GM12874 (cell line): ENCODE data around the gene ADCY4.

Experiments
- CTCF ChIP-seq: IDR thresholded peaks from 2 replicates; pipeline ENCODE4 v1.5.1; 2011; ENCODE audit warnings: low read depth, mild to moderate bottlenecking, control low read depth, low read length, moderate library complexity; ENCODE audit not compliant: insufficient read depth

ADCY4 gene

GRCh38 chr14:24311837-24312615, 22.8 kb downstream of the ADCY4 start:
- no peak for TF ChIP-seq CTCF

GRCh38 chr14:24310646-24311604, 23.9 kb downstream of the ADCY4 start, which contains the start of gene LTB4R:
Gene LTB4R (plus strand): TSS chr14:24311502. CDS start chr14:24315652, 4,150 bp downstream.
- peak; percentile 61 for TF ChIP-seq CTCF

DNA sequence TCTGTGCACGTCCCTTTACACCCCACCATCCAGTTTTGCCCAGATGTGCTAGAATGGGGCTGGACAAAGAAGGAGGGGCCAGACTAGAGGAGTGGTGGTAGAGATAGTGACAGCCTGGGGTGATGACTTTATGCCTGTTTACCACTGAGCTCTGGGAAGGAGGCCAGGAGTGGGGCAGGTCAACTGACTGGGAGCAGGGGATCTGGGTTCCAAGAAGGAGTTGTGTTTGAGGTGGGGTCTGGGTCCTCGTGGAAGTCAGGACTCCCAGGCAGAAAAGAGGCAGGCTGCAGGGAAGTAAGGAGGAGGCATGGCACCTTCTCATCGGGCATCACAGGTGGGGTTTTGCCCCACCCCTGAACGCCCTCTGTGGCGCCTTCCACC, 24.6 kb downstream of the ADCY4 start:
- TF ChIP-seq CTCF = no peak

DNA sequence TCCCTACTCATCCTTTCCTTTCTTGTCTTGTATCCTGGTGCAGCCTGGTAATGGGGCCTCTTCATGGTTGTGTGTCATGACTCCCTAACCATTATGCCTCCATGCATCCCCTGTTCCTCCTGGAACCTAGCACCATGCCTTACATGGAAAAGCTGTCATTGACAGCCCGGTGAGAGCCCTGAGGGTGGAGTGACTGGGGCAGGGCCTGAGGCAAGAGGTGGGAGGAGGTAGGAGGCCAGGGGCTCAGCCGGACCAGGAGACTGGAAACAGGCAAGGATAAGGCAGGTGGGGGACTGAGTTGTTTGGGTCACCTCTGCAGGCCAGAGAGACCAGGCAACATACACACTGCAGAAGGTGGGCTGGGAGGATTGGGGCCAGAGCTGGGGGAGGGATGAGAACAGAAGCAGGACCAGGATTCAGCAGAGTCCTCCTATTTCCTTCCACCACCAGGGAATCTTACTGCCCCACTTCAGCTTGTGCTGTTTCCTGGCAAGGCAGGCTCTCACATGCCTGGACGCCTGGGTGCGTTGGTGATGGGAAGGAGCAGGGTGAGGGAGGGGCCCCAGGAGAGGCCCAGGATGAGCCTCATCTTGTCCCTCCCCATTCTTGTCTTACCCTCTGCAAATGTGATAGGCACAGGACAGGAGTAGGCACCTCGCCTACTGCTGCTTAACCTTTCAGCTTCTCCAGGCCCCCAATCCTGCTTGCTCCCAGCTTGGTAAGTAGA, 25.2 kb downstream of the ADCY4 start, which contains the start of gene LTB4R2:
Gene LTB4R2 (plus strand): TSS at position 603 of the 727 bp plus-strand sequence. CDS start 525 bp downstream, outside the sequence.
- no peak for TF ChIP-seq CTCF

DNA sequence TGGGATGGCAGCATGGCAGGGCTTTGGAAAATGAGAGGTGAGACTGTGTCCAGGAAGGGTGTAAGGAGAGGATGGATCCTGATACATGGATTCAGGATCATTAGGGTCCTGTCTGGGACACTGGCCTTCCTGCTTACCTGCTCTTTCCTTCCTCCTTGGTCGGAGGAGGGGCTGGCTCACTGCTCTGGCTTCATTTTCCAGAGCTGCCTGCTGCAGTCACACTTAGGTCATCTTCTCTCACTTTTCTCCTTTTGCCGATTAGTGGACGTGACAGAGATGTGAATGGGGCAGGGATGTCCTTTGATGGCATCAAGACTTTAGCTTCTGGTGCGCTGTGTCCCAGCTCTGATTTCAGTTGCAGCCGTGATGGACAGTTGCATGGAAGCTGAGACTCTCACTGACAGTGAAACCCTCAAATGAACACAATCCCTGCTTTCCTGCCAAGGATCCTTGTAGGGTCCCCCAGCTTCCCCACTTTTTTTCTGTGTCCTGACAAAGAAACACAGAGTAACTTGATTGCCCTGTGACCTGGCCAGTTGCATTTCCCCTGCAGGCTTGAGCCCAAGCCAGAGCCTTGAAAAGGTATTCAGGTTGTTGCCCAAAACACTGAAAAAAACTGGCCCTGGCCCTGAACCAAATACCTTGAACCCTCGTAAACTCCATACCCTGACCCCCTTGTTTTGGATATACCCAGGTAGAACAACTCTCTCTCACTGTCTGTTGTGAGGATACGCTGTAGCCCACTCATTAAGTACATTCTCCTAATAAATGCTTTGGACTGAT, 26.3 kb downstream of the ADCY4 start:
- TF ChIP-seq CTCF = no peak

DNA sequence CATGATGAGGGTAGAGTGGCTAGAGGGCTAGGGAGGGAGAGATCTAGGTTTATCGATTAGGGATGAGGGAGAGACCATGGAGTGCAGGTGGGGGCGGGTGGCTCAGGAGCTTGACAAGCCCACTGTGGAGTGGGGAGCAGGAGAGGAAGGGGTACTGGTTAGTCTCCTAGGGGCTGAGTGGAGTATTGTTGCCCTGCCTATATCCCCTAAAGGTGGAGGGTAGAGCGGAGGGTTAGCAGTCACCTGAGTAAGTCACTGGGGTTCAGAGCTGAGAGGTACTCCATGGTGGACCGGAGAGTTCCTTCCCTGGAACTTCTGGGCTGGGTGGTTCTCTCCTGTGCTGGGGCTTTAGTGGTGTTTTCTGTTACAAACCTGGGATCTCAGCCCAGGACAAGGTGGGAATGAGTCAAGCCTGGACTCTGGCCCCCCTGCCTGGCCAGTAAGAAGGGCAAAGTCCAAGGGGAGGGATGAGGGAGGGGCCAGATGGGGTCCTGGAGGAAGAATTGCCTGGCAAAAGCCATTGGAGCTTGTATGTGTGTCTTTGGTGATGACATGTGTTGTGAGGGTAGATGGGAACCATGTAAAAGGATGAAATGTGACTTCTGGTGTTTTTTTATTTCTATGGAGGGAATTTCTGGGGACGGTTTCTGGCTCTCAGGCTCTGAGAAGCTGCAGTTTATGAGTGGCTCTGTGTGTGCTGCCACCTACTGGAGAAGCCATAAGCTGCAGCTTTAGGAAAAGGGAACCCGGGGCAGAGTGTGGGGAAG, 27.1 kb downstream of the ADCY4 start, which contains the start of gene CIDEB:
Gene CIDEB (minus strand): TSS at position 403 of the 767 bp plus-strand sequence. CDS start 119 bp downstream, at position 284.
- TF ChIP-seq CTCF = peak; percentile 93
